Fibroblast of pulmonary artery (primary cell): ENCODE data around the gene DDX60.
"Not testable (repeated sequence)": the region's sequence is repeated elsewhere in the genome, so short reads cannot be mapped to it uniquely, and the experiment has no call there.

Experiments
- DNase-seq: peaks from one replicate; pipeline ENCODE4 v3.0.0-alpha.2; 2010; ENCODE audit warnings: low read depth
- H3K4me3 ChIP-seq: replicated peaks from 2 replicates; pipeline ENCODE4 v1.5.1; 2011; ENCODE audit warnings: low read depth, mild to moderate bottlenecking, control low read depth, low read length, moderate library complexity
- TF ChIP-seq, protein P1 (sequence below): IDR thresholded peaks from 2 replicates; pipeline ENCODE4 v1.5.1; 2011; ENCODE audit warnings: mild to moderate bottlenecking, control low read depth, low read length, inconsistent platforms; ENCODE audit errors: missing control alignments

Gene DDX60

DNA sequence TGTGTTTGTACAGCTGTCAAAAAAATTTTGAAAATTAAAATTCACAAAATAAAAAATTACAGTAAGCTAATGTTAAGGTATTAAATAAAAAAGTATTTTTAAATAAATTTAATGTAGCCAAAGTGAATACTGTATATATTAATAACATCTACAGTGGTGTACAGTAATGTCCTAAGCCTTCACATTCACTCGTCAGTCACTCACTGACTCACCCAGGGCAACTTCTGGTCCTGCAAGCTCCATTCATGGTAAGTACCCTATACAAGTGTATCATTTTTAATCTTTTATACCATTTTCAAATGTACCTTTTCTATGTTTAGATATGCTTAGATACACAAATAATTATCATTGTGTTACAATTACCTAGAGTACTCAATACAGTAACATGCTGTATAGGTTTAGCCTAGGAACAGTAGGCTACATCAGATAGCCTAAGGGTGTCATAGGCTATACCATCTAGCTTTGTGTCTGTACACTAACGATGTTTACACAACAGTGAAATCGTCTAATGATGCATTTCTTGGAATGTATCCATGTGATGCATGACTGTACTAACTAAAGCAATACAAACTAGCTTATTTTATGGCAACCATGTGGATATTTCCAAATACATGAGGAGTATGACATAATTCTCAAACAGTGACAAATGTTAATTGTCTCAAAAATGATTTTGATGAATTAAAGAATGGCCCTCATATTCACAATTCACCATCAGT, 13.7 kb downstream of the DDX60 start:
- H3K4me3 ChIP-seq = no peak overlapping the region
- TF ChIP-seq, protein P1, sequence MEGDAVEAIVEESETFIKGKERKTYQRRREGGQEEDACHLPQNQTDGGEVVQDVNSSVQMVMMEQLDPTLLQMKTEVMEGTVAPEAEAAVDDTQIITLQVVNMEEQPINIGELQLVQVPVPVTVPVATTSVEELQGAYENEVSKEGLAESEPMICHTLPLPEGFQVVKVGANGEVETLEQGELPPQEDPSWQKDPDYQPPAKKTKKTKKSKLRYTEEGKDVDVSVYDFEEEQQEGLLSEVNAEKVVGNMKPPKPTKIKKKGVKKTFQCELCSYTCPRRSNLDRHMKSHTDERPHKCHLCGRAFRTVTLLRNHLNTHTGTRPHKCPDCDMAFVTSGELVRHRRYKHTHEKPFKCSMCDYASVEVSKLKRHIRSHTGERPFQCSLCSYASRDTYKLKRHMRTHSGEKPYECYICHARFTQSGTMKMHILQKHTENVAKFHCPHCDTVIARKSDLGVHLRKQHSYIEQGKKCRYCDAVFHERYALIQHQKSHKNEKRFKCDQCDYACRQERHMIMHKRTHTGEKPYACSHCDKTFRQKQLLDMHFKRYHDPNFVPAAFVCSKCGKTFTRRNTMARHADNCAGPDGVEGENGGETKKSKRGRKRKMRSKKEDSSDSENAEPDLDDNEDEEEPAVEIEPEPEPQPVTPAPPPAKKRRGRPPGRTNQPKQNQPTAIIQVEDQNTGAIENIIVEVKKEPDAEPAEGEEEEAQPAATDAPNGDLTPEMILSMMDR = no peak
- DNase-seq = peak; percentile 40

DNA sequence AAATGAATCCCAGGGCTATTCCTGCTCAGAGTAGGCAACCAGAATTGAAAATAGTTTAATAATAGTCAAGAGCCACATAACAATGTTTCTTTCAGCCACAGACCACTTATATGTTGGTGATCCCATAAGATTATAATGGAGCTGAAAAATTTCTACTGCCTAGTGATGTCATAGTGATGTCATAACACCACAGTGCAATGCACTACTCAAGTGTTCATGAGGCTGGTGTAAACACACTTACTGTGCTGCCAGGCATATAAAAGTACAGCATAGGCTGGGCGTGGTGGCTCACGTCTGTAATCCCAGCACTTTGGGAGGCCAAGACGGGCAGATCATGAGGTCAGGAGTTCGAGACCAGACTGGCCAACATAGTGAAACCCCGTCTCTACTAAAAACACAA, 15.1 kb downstream of the DDX60 start:
- not testable (repeated sequence) for DNase-seq, H3K4me3 ChIP-seq

DNA sequence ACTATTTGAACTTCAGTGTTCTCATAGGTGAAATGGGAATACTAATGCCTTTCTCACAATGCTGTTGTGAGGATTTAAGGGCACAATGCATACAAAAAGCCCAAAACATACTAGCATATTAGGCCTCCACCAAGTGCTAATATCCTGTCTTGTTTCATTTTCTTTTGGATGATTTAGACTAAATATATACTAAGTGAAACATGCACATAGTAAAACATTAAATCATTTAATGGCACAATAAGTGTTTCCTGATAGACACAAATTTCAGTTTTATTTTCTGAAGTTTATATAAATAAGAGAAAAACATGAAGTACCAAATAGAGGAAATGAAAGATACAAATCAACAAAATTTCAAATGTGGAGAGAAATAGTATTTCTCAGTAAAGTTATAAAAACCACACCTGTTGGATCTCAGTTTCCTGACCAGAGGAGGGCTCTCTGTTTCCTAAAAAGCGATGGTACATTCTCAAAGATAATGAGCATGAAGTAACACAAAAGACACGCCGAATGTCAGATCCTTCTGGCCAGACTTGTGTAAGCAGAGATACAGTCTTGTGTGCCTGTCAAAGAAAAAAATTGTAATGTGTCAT, 25.1 kb downstream of the DDX60 start:
- no peak for DNase-seq
- TF ChIP-seq, protein P1 = no peak
- no peak overlapping the region for H3K4me3 ChIP-seq

DNA sequence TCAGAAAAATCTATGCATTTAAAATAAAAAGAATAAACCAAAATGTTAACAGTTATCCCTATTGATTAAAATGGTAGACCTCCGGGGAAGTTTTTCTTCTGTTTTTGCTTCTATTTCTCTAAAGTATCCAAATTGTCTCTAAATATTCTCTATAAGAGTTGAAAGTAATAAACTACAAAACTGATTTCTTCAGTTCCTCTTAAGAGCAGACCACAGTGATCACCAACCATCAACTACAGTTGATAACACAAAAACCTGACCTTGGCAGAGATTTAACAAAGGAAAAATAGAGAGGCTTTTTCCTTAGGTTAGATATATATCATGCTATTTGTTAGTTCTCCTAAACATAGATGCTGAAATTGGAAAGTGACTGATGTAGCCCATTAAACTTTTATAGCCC, 27.3 kb downstream of the DDX60 start:
- DNase-seq = no peak
- TF ChIP-seq, protein P1 = no peak
- no peak overlapping the region for H3K4me3 ChIP-seq

DNA sequence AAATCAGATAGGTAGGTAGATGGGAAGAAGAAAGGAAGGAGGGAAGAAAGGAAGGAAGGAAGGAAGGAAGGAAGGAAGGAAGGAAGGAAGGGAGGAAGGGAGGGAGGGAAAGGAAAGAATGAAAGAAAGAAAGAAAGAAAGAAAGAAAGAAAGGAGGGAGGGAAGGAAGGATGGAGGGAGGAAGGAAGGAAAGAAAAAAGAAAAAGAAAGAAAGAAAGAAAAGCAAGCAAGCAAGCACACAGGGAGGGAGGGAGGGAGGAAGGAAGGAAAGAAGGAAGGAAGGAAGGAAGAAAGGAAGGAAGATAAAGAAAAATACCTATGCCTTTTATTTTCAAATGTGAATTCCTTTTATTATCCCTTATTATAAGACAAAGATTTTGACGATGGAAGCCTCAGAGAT, 32.7 kb downstream of the DDX60 start:
- not testable (repeated sequence) for H3K4me3 ChIP-seq, DNase-seq

DNA sequence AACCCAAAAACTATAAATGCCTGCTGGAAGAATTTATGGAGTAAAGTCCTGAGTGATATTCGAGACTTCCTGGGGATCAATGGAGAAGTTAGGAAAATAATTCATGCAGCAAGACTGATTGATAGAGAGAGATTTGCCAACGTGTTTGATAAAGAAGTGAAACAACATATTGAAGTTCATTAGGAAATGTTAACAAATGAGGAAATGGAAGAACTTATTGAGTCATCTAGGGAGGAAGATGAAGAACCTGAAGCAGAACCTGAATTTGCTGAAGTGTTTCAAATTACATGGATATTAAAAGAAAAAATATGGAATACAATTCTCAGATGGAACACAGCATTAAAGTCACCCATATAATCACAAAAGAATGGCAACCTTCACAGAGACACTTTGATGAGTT, 39.0 kb downstream of the DDX60 start:
- DNase-seq = no peak

DNA sequence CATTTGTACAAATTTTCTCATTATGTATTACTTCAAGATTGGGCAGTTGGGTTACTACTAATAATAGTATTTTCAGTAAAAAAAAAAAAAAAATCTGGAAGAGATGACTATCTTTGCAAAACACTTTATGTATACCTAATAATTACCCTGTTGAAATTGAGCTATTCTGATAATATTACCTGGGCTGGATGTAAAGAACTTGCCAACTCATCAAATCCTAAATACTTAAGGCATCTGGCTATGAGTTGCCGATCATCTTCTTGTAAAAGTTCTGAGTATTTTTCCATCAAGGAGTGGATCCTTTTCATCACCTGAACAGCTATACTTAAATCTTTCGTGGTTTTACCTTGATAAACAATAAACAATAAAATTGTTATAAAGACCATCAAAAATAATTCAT, 42.7 kb downstream of the DDX60 start:
- no peak overlapping the region for H3K4me3 ChIP-seq
- TF ChIP-seq, protein P1 = no peak
- no peak for DNase-seq

More for the DNA sequence above, 39.0 kb downstream of the DDX60 start:
- TF ChIP-seq, protein P1 = no peak
- no peak overlapping the region for H3K4me3 ChIP-seq

DNA sequence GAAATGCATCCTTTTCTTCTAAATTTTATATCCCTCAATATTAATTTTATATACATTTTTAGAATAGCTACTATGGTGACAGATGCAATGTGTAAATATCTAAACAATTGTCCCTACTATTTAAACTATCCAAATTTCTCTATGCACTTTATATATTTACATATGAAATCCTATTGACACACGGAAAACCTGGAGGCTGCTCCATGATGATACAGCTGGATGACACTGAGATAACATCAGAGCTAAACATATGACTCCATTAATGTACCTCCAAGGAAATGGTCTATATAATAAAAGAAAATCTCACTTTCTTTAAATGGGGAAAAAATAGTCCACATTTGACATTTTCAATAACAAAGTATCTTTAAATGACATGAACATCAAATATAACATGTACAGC, 43.7 kb downstream of the DDX60 start:
- no peak overlapping the region for H3K4me3 ChIP-seq
- TF ChIP-seq, protein P1 = no peak
- DNase-seq = no peak
